Ishikawa (cell line): Measurements from ENCODE around the gene SMU1.

ENCODE experiments used
- EGR1 ChIP-seq: IDR thresholded peaks from 2 replicates; pipeline ENCODE4 v1.6.1; 2012
- EP300 ChIP-seq: IDR thresholded peaks from 2 replicates; pipeline ENCODE4 v1.6.1; 2012; ENCODE audit warnings: borderline replicate concordance

DNA sequence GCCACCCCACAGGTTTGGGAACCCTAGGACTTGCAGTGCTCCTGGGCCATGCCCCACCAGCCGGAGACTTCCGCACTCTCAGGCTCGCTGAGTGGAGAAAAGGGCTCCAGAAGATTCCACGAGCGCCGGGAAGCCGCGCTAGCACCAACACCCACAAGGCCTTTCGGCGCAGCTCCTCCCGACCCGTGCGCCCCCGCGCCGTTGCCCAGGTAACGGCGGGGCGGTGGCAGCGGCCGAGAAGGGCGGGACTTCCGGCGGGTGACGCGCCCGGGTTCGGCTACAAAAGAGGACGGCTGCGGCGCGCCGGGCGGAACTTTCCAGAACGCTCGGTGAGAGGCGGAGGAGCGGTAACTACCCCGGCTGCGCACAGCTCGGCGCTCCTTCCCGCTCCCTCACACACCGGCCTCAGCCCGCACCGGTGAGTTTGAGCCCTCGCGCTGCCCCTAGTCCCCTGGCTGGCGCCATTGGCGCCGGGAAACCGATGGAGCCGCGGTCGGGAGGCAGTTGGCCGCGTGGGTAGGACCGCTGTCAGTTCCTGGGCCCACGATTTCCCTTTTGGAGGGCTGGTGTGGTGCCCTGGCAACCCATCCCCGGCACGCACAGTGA lies 51.4 kb downstream of the SMU1 start, which contains the start of gene DNAJA1:
- peak; percentile 92 for TF ChIP-seq EGR1
- TF ChIP-seq EP300, result peak; percentile 34; the same call in 1 of the 2 replicates
